Fibroblast of peridontal ligament (primary cell): ENCODE data around the gene RNF144A.
"Not testable (repeated sequence)": the region's sequence is repeated elsewhere in the genome, so short reads cannot be mapped to it uniquely, and the experiment has no call there.

Source experiments
- DNase-seq: peaks from one replicate; pipeline ENCODE4 v3.0.0-alpha.2; 2010; ENCODE audit errors: extremely low read depth

The RNF144A gene, protein sequence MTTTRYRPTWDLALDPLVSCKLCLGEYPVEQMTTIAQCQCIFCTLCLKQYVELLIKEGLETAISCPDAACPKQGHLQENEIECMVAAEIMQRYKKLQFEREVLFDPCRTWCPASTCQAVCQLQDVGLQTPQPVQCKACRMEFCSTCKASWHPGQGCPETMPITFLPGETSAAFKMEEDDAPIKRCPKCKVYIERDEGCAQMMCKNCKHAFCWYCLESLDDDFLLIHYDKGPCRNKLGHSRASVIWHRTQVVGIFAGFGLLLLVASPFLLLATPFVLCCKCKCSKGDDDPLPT

GRCh38 chr2:6917071-6917760 lies at the start of gene RNF144A:
Gene RNF144A, plus strand, starts transcription at chr2:6917412. Its CDS starts 79,515 bp downstream, at chr2:6996927.
- DNase-seq, result peak; percentile 31

DNA sequence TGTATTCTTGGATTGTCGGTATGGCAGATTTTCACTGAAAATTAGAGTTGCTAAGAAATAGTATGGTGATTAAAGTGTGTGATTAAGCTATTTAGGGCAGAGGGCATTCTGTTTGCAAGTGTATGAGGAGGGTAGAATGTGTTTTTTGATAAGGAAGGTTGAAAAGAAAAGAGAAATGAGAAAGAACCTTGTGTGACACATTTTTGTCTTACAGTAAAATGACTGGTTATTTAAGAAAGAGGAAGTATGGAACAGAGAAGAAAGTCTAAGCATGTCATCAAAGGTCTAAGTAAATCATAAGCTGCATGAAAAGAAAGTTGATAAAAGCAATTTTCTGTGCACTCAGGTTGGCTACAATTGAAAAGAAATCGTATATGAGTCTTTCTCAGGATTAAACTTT lies 44.8 kb upstream of the RNF144A start:
- DNase-seq, result no peak

- no peak for DNase-seq
These were observed 43.2 kb upstream of the RNF144A start for GRCh38 chr2:6874032-6874431.

DNA sequence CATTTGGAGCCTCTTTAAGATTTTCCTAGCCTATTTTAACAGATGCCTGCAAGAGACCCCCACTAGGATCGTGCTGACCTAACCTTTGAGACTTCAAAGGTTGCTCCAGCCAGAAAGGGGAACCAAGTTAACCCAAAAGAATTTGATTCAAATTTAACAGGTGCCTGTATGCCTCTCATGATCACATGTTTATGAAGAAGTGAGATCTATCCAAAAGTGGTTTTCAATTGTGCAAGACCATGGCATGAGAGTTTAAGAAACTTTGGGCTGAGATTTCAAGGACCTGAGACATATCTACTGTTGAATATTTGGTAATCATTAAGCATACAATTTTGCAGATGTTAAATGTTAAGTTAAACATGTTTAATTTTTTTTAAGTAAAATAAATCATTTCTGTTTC lies 40.9 kb upstream of the RNF144A start:
- no peak for DNase-seq

GRCh38 chr2:6877402-6878304 lies 39.6 kb upstream of the RNF144A start, which contains the start of gene RSAD2:
Gene RSAD2, plus strand, starts transcription at chr2:6877777. Its CDS starts 24 bp downstream, at chr2:6877801.
- DNase-seq, result peak; percentile 61

- DNase-seq, result no peak
These were observed 38.7 kb upstream of the RNF144A start for GRCh38 chr2:6878549-6878948.

DNA sequence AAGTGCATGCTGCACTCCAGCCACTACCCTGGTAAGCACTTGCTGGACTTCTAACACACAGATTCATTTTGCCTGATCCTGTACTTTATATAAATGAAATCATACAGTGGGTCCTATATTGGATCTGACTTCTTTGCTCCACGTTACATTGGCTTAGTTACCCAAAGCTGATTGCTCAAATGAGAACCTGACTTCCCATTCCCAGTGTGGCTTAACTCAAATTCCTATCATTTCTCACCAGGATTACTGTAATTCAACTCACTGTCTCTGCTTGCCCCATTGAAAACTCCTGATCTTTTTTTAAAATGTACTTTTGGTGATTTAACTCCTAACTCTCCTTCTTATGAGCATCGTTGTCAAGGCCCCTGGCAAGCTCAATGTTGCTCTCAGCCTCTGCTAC lies 38.2 kb upstream of the RNF144A start:
- DNase-seq, result no peak

- DNase-seq, result no peak
These were observed 36.9 kb upstream of the RNF144A start for GRCh38 chr2:6880200-6880733.

DNA sequence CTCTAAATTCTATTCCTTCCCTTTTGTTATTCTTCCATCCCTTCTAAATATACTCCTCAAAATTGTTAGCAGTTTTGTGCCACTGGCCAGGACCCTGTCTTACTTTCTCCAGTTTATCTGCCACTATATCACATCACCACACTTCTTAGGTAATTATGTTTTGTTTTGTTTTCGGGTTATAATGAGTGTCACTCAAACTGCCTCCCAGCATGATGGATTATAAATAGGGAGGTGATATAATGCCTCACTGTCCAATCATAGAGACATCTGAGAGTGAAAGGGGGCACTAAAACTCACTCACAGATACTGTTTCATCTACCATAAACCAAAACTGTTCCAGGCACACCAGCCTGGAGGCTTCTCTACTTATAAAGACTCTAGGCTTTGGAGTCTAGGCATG lies 36.2 kb upstream of the RNF144A start:
- DNase-seq, result no peak

DNA sequence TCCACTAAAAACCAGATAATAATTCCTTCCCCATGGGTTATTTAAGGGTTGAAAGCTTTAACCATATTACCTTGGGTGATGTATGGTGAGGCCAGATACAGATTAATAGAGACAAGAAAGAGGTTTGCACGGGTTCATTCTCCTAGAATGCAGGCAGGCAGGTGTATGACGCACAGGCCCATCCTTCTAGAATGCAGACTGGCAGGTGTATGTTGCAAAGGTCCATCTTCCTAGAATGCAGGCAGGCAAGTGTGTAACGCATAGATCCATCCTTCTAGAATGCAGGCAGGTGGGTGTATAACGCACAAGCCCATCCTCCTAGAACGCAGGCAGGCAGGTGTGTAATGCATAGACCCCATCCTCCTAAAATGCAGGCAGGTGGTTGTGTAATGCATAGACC lies 35.7 kb upstream of the RNF144A start:
- DNase-seq, result no peak

DNA sequence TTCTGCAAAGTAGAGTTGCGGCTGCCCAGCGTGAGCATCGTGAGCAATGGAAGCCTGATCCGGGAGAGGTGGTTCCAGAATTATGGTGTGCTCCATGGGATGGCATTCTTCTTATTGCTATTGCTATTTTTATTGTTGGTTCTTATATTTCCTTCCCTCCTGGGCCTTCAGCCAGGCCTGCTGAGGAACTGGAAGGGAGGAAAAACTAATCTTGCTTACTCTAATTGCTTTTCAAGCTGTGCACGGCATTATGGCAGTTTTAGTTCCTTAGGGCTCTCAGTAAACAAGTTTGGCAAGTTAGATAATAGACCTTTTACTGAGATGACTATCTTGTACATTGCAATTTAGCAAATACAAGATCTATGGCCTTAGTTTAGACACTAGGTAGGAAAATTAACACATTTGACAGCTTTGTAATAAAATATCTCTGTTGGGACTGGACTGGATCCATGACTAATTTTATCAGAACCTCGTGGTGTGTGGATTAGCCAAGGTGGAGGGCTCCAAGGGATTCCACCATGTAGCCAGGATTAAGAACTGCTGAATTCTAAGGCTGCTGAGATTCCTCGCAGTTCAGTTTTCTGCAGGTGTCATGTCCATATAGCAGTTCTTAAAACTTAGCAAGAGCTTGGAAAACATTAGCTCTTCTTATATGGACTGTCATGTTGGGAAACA lies 33.6 kb upstream of the RNF144A start:
- no peak for DNase-seq

DNA sequence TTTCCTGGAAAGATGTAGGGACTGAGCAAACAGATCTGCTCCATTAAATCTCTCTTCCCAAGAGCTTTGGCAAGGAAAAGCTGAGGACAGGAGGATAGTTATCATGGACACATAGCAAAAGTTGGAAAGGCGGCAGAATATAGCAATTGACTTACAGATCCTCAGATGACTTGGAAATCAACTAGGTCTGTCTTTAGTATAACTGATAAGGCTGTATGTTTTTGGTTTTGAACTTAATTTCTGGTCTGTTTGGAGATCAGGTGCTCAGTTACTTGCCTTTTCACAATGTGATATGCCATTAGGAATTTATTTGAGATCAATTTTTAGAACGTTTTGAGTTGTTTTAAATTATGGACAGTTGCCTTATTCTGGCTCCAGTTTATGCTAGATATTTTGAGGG lies 31.7 kb upstream of the RNF144A start:
- DNase-seq, result no peak

DNA sequence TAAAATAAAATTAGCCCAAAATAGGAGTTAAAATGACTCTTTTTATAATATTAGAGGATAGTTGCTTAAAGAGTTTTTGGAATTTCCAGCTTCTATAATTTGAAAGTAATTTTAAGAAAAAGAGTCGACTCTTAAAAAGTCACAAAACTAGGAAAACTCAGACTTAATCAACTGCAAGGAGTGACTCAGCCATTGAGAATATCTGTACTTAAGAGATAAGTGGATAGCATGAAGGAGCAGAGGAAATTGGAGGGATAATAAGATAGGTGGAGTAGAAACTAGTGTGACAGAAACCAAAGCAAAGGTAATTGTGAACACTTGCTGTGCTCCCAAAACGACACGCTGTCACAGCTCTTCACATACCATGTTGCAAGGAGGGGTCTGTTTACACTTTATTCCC lies 31.2 kb upstream of the RNF144A start:
- DNase-seq, result no peak

- DNase-seq, result no peak
These were observed 29.4 kb upstream of the RNF144A start for GRCh38 chr2:6887751-6888192.

- DNase-seq, result no peak
These were observed 28.5 kb upstream of the RNF144A start for GRCh38 chr2:6888724-6889123.

- no peak for DNase-seq
These were observed 23.2 kb upstream of the RNF144A start for GRCh38 chr2:6893876-6894482.

DNA sequence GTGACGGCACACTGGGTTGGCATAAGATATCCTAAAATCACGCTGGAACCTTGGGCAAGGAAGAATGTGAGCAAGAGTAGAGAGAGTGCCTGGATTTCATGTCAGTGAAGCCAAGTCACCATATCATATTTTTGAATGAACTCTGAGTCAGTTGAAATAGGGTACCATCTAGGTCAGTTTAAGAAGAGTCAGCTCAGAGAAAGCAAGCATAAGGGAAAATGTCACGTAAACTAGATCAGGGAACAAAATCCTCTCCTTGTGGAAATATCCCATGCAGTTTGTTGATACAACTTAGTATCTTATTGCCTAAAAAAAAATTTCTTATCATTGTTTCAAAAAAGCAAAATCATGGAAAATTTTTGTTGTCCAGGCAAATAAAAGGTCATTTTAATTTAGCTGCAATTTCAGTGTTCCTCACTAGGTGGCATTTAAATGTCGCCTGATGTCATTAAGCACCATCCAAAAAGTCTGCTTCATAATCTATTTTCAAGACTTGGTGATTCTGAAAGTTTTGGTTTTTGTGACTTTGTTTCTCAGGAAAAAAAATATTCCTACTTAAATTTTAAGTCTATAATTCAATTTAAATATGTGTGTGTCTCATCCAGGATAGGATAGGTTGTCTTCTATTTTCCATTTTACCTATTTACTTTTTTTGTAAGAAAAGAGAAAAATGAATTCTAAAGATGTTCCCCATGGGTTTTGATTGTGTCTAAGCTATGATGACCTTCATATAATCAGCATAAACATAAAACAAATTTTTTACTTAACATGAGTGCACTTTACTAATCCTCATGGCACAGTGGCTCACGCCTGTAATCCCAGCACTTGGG lies 20.1 kb upstream of the RNF144A start:
- peak; percentile 78 for DNase-seq

- not testable (repeated sequence) for DNase-seq
These were observed 14.6 kb upstream of the RNF144A start for GRCh38 chr2:6902581-6902980.

GRCh38 chr2:6905668-6906067 lies 11.5 kb upstream of the RNF144A start:
- no peak for DNase-seq

- no peak for DNase-seq
These were observed 11.0 kb upstream of the RNF144A start for GRCh38 chr2:6906165-6906741.
